HEK293 (cell line): Measurements from ENCODE around the gene PIEZO1.

Source experiments
- CTCF ChIA-PET: fragments of 350-600 bp; formaldehyde crosslinking; extraction: SDS; loops from one replicate; lab custom pipeline; 2021; ENCODE audit warnings: antibody characterized with exemption; lab: Yijun Ruan, JAX
- POLR2A ChIA-PET: fragments of 300-600 bp; formaldehyde crosslinking; extraction: SDS; loops from one replicate; lab custom pipeline; 2020; ENCODE audit warnings: antibody characterized with exemption, inconsistent platforms; lab: Yijun Ruan, JAX
- H3K27ac ChIP-seq: fragments of 200-500 bp; sonication (Bioruptor generic); 2 replicates; pipeline ENCODE4 v1.5.1; 2014; ENCODE audit warnings: low read depth, low read length, control low read depth, inconsistent platforms; ENCODE audit errors: extremely low read depth
- H3K36me3 ChIP-seq, 2 experiments: fragments of 200-500 bp in 1 of 2; sonication (Bioruptor generic) in 1 of 2; 1 replicate in 1 of 2; 2 replicates in 1 of 2; pipeline ENCODE4 v1.5.1; 2014 to 2017; ENCODE audit warnings: inconsistent platforms in 2 of 2, low read length in 2 of 2; ENCODE audit not compliant: control insufficient read depth in 2 of 2, insufficient read depth in 1 of 2
- H3K4me1 ChIP-seq: fragments of 200-500 bp; sonication (Bioruptor generic); 2 replicates; pipeline ENCODE4 v1.5.1; 2014; ENCODE audit warnings: mild to moderate bottlenecking, low read length, inconsistent platforms; ENCODE audit not compliant: control insufficient read depth, insufficient read depth
- H3K4me3 ChIP-seq: 2 replicates; pipeline ENCODE4 v1.5.1; 2011; ENCODE audit warnings: low read depth, mild to moderate bottlenecking, control low read depth, low read length, moderate library complexity
- H3K9me3 ChIP-seq: fragments of 200-500 bp; sonication (Bioruptor generic); 2 replicates; pipeline ENCODE4 v1.5.1; 2014; ENCODE audit warnings: low read depth, low read length, inconsistent platforms; ENCODE audit not compliant: control insufficient read depth, insufficient read depth
- AEBP2 ChIP-seq: fragments of 450-650 bp; formaldehyde crosslinking; IDR thresholded peaks from 2 replicates; pipeline ENCODE4 v1.5.1; 2016; ENCODE audit warnings: missing biosample characterization, missing genetic modification characterization, borderline replicate concordance
- BCL11A ChIP-seq: fragments of 450-650 bp; formaldehyde crosslinking; IDR thresholded peaks from 2 replicates; pipeline ENCODE4 v1.5.1; 2016; ENCODE audit warnings: low read depth, missing biosample characterization, missing genetic modification characterization
- ZBTB10 ChIP-seq: fragments of 450-650 bp; formaldehyde crosslinking; IDR thresholded peaks from 2 replicates; pipeline ENCODE4 v1.5.1; 2016; ENCODE audit warnings: missing biosample characterization, missing genetic modification characterization
- ZBTB11 ChIP-seq: fragments of 450-650 bp; formaldehyde crosslinking; conservative IDR thresholded peaks from 2 replicates; pipeline ENCODE4 v1.5.1; 2016; ENCODE audit warnings: low read depth, missing biosample characterization, missing genetic modification characterization
- ZBTB44 ChIP-seq: fragments of 450-650 bp; IDR thresholded peaks from 2 replicates; pipeline ENCODE4 v1.5.1; 2018; ENCODE audit warnings: missing biosample characterization, mild to moderate bottlenecking, missing genetic modification characterization
- ZFHX2 ChIP-seq: fragments of 450-650 bp; formaldehyde crosslinking; conservative IDR thresholded peaks from 2 replicates; pipeline ENCODE4 v1.5.1; 2016; ENCODE audit warnings: missing biosample characterization, missing genetic modification characterization
- ZFP3 ChIP-seq: fragments of 450-650 bp; formaldehyde crosslinking; IDR thresholded peaks from 2 replicates; pipeline ENCODE4 v1.5.1; 2016; ENCODE audit warnings: low read depth, missing biosample characterization, missing genetic modification characterization
- ZNF138 ChIP-seq: fragments of 450-650 bp; formaldehyde crosslinking; IDR thresholded peaks from 2 replicates; pipeline ENCODE4 v1.5.1; 2016; ENCODE audit warnings: missing biosample characterization, missing genetic modification characterization, borderline replicate concordance
- ZNF18 ChIP-seq: fragments of 450-650 bp; formaldehyde crosslinking; IDR thresholded peaks from 2 replicates; pipeline ENCODE4 v1.5.1; 2016; ENCODE audit warnings: missing biosample characterization, missing genetic modification characterization
- ZNF211 ChIP-seq: fragments of 450-650 bp; formaldehyde crosslinking; IDR thresholded peaks from 2 replicates; pipeline ENCODE4 v1.5.1; 2016; ENCODE audit warnings: low read depth, missing biosample characterization, missing genetic modification characterization
- ZNF221 ChIP-seq: fragments of 450-650 bp; formaldehyde crosslinking; IDR thresholded peaks from 2 replicates; pipeline ENCODE4 v1.5.1; 2017; ENCODE audit warnings: missing biosample characterization, missing genetic modification characterization, borderline replicate concordance
- ZNF488 ChIP-seq: fragments of 450-650 bp; formaldehyde crosslinking; IDR thresholded peaks from 2 replicates; pipeline ENCODE4 v1.5.1; 2016; ENCODE audit warnings: missing biosample characterization, missing genetic modification characterization
- ZNF544 ChIP-seq: fragments of 450-650 bp; formaldehyde crosslinking; IDR thresholded peaks from 2 replicates; pipeline ENCODE4 v1.5.0; 2017; ENCODE audit warnings: missing biosample characterization, missing genetic modification characterization
- ZNF558 ChIP-seq: fragments of 450-650 bp; formaldehyde crosslinking; IDR thresholded peaks from 2 replicates; pipeline ENCODE4 v1.5.1; 2016; ENCODE audit warnings: missing biosample characterization, missing genetic modification characterization
- ZNF596 ChIP-seq: fragments of 450-650 bp; IDR thresholded peaks from 2 replicates; pipeline ENCODE4 v1.5.0; 2018; ENCODE audit warnings: missing biosample characterization, mild to moderate bottlenecking, missing genetic modification characterization, moderate library complexity
- ZNF600 ChIP-seq: fragments of 450-650 bp; formaldehyde crosslinking; IDR thresholded peaks from 2 replicates; pipeline ENCODE4 v1.5.1; 2016; ENCODE audit warnings: missing biosample characterization, missing genetic modification characterization
- ZNF792 ChIP-seq: fragments of 450-650 bp; formaldehyde crosslinking; IDR thresholded peaks from 2 replicates; pipeline ENCODE4 v1.5.1; 2016; ENCODE audit warnings: missing biosample characterization, missing genetic modification characterization

The PIEZO1 gene

GRCh38 chr16:88671806-88672205, 113.2 kb downstream of the PIEZO1 start:
- CTCF ChIA-PET, result interaction anchor here (0.6 to 3.2 kb wide), 5 partner anchors 9 to 947 kb away, joined by 3 to 13 read pairs (median 3); partner anchors contain the start of gene MVD
- POLR2A ChIA-PET, result no interaction called here
- no peaks in the 10 kb centered on the region for H3K9me3 ChIP-seq
- H3K4me3 ChIP-seq, result no peak overlapping the region
- no peak overlapping the region for H3K27ac ChIP-seq
- no peaks in the 10 kb centered on the region; a peak in 1 of 3 replicates for H3K36me3 ChIP-seq
- TF ChIP-seq ZNF18 (tag by site-specific recombination) (no peak), ZBTB11 (tag by site-specific recombination) (no peak), ZNF544 (tag by site-specific recombination) (no peak), ZFP3 (tag by site-specific recombination) (no peak), ZNF600 (tag by site-specific recombination) (no peak), ZBTB44 (tag by site-specific recombination) (no peak), ZNF221 (tag by site-specific recombination) (no peak), ZFHX2 (no peak), ZNF596 (tag by site-specific recombination) (no peak), ZNF211 (tag by site-specific recombination) (no peak), ZBTB10 (tag by site-specific recombination) (no peak), BCL11A (tag by site-specific recombination) (no peak), ZNF138 (tag by site-specific recombination) (no peak), AEBP2 (no peak), ZNF792 (tag by site-specific recombination) (no peak), ZNF558 (tag by site-specific recombination) (no peak), ZNF488 (no peak)
- H3K4me1 ChIP-seq, result no peaks in the 10 kb centered on the region
